Stimulated activated naive CD4-positive, alpha-beta T cell treated with Interleukin-2 at 50 U/mL for 16 hours (primary cell): ENCODE measurements around the gene PLEKHA1.

Experiments
- DNase-seq: peaks from one replicate; lab custom pipeline; 2025; lab: John Stamatoyannopoulos, UW

PLEKHA1 gene

DNA sequence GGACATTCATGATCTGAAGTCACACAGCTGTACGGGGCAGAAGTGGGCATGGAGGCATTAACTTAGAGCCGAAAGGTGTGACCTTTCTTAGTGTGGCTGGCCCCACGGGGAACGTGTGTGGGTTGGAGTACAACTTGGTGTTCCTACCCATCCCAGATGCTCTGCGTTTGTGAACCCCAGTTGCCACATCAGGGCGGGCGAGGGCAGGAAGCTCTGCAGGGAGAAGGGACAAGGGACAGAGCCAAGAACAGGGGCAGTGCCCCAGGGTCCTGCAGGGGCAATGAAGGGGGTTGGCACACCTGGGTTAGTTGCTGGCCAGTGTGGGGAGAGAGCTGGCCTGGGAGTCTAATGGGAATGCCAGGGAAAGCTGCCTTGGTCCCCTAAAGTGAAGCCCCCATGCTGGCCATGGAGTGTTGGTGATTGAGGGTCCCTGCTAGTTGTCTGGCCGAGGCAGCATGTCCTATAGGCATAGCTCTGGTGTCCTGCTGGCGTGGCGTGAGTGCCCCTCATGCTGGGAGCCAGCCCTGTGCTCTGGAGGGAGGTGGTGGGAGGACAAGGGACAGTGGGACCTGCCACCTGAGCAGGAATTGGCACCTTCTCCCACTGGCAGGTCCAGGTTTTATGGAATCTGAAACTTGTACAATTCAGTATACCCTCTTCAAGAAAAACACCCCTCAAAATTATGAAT, 105.8 kb downstream of the PLEKHA1 start:
- DNase-seq, result no peak

DNA sequence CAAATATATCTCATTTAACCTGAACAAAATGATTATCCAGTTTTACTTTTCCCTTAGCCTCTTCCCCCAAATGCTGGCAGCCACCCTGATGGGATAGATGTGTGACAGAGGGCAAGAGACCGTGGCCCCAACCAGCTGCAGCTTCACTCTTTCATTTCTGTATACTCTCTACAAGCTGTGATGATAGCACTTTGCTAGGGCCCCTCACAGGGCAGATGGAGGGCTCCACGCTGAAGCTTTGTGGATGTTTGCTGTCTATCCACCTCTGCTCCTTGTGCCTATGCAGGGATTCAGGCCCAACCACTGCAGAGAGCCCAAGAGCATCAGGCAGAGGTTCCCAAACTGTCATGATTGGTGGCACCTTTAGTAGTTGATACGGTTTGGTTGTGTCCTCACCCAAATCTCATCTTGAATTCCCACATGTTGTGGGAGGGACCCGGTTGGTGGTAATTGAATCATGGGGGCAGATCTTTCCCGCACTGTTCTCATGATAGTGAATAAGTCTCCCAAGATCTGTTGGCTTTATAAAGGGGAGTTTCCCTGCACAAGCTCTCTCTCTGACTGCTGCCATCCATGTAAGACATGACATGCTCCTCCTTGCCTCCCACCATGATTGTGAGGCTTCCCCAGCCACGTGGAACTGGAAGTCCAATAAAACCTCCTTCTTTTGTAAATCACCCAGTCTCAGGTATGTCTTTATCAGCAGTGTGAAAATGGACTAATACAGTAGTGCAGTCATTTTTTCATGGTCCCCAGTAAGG, 107.0 kb downstream of the PLEKHA1 start:
- DNase-seq, result no peak
